BLaER1 treated with 17β-estradiol and CSF1 and Interleukin-3, amounts not matched to agents 10 nM and 100 nM (cell line): Measurements from ENCODE around the gene SV2C.
"Not testable (repeated sequence)": the region's sequence is repeated elsewhere in the genome, so short reads cannot be mapped to it uniquely, and the experiment has no call there.

Source experiments
- H3K27ac ChIP-seq, 11 experiments: shearing (Covaris generic); formaldehyde crosslinking; 2 replicates each; pipeline ENCODE4 v1.8.1; 2022
- H3K27me3 ChIP-seq, 11 experiments: shearing (Covaris generic); formaldehyde crosslinking; 2 replicates each; pipeline ENCODE4 v1.8.1; 2022
- H3K36me3 ChIP-seq, 11 experiments: shearing (Covaris generic); formaldehyde crosslinking; 2 replicates each; pipeline ENCODE4 v1.8.1; 2022
- H3K4me1 ChIP-seq, 10 experiments: shearing (Covaris generic); formaldehyde crosslinking; 2 replicates each; pipeline ENCODE4 v1.8.1; 2022
- H3K4me2 ChIP-seq, 11 experiments: shearing (Covaris generic); formaldehyde crosslinking; 2 replicates each; pipeline ENCODE4 v1.8.1; 2022
- H3K4me3 ChIP-seq, 10 experiments: shearing (Covaris generic); formaldehyde crosslinking; 2 replicates each; pipeline ENCODE4 v1.8.1; 2022
- H3K9ac ChIP-seq, 11 experiments: shearing (Covaris generic); formaldehyde crosslinking; 2 replicates each; pipeline ENCODE4 v1.8.1; 2022
- H3K9me3 ChIP-seq, 11 experiments: shearing (Covaris generic); formaldehyde crosslinking; replicated peaks in 1 of 11; 2 replicates each; pipeline ENCODE4 v1.8.1; 2022
- H4K20me1 ChIP-seq, 11 experiments: shearing (Covaris generic); formaldehyde crosslinking; 2 replicates each; pipeline ENCODE4 v1.8.1; 2022
- Cebpa-rat ChIP-seq, 11 experiments: shearing (Covaris generic); IDR thresholded peaks; 2 replicates each; pipeline ENCODE4 v1.8.1; 2022

Gene SV2C

DNA sequence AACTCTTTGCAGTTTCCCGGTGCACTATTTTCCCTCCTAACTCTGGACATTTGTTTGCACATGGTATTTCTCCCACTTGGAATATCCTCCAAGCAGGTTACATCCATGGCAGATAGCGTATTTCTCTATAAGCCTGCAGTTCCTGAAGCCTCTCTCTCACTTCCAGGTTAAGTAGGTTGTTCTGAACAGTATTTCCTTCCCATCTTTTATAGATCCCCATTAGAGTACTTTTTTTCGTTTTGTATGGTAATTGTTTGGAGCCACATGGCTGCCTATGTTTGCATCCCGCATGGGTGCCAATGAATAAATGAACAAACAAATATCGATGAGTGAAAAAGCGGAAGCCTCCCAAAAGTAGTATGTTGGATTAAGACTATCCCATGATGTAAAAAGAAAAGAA lies 206.5 kb downstream of the SV2C start:
- Histone ChIP-seq H4K20me1 (no peaks in the 10 kb centered on the region), H3K36me3 (no peaks in the 10 kb centered on the region), H3K4me1 (peaks cover 27 to 64% (median 29%) of the 10 kb centered on the region in 10 experiments), H3K27me3 (no peaks in the 10 kb centered on the region), H3K4me2 (peak overlapping the region in 1 of 11 experiments; percentile 81; a peak in 2 of 22 replicates), H3K4me3 (no peak overlapping the region), H3K9me3 (peaks cover 0 to 17% (median 0%) of the 10 kb centered on the region in 11 experiments; a peak in 4 of 22 replicates), H3K27ac (no peak overlapping the region), H3K9ac (no peak overlapping the region)
- TF ChIP-seq Cebpa-rat (IDR thresholded peaks at IDR 0.05): no peak

- Histone ChIP-seq H3K4me1 (peaks cover 34 to 70% (median 35%) of the 10 kb centered on the region in 10 experiments), H3K9me3 (peaks cover 0 to 17% (median 0%) of the 10 kb centered on the region in 11 experiments; a peak in 4 of 22 replicates), H3K27ac (no peak overlapping the region), H3K4me3 (no peak overlapping the region), H4K20me1 (no peaks in the 10 kb centered on the region), H3K4me2 (peak overlapping the region in 3 of 11 experiments; percentile 74 to 82 (median 81); a peak in 5 of 22 replicates), H3K9ac (no peak overlapping the region), H3K27me3 (no peaks in the 10 kb centered on the region), H3K36me3 (no peaks in the 10 kb centered on the region)
- TF ChIP-seq Cebpa-rat (IDR thresholded peaks at IDR 0.05): no peak
These were observed 207.2 kb downstream of the SV2C start for GRCh38 chr5:76290321-76290757.

DNA sequence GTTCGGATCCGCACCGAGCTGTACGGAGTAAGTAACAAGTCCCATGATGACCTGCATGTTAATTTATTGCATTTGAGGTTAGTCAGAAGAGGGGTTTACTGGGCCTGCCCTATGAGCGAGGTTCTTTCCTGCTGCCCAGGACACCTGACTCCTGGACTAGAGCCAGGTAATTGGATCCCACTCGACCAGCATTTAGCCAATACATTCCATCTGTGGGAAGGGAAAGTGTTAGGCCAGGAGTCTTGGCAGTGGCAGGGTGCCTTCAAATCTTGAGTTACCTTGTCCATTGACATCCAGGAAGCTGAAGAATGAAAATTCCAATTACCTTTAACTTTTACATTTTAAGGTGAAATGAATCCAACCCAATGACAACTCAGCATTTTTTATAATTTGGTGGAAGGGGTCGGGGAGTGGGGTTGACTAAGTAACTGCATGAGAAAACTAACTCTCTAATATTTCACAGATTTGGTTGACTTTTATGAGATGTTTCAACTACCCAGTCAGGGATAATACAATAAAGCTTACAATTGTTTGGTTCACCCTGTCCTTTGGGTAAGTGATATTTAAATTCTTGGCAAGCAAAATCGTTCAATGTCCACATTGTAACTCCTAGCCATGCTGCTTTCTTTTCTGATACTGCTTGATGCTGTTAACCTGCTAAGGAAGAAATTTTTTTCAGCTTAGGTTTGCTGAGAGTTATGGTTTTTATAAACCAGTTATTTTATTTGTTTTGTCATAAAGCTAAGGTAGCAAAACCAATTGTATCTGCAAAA lies 208.3 kb downstream of the SV2C start:
- H3K4me2 ChIP-seq: peak overlapping the region in 7 of 11 experiments; percentile 57 to 82 (median 75); a peak in 11 of 22 replicates
- peaks cover 35 to 82% (median 38%) of the 10 kb centered on the region in 10 experiments for H3K4me1 ChIP-seq
- H3K9me3 ChIP-seq: peaks cover 0 to 5% (median 0%) of the 10 kb centered on the region in 11 experiments; a peak in 3 of 22 replicates
- H3K27ac ChIP-seq: peak overlapping the region in 6 of 11 experiments; percentile 65 to 94 (median 78); a peak in 8 of 22 replicates
- H3K9ac ChIP-seq: peak overlapping the region in 3 of 11 experiments; percentile 64 to 76 (median 68); a peak in 4 of 22 replicates
- H3K4me3 ChIP-seq: no peak overlapping the region
- H3K36me3 ChIP-seq: no peaks in the 10 kb centered on the region
- no peaks in the 10 kb centered on the region for H4K20me1 ChIP-seq
- TF ChIP-seq Cebpa-rat (IDR thresholded peaks at IDR 0.05): no peak
- H3K27me3 ChIP-seq: no peaks in the 10 kb centered on the region

- Histone ChIP-seq H3K4me2 (peak overlapping the region; percentile 57 to 82 (median 74); a peak in 21 of 22 replicates), H3K4me1 (peaks cover 35 to 87% (median 38%) of the 10 kb centered on the region in 10 experiments)
These were observed 209.6 kb downstream of the SV2C start for GRCh38 chr5:76292620-76293322.

GRCh38 chr5:76294573-76294972 lies 211.4 kb downstream of the SV2C start:
- no peaks in the 10 kb centered on the region for H4K20me1 ChIP-seq
- no peaks in the 10 kb centered on the region for H3K27me3 ChIP-seq
- H3K4me3 ChIP-seq: no peak overlapping the region
- peak overlapping the region; percentile 57 to 82 (median 74) for H3K4me2 ChIP-seq
- no peaks in the 10 kb centered on the region for H3K9me3 ChIP-seq
- H3K4me1 ChIP-seq: peaks cover 35 to 87% (median 38%) of the 10 kb centered on the region in 10 experiments
- TF ChIP-seq Cebpa-rat (IDR thresholded peaks at IDR 0.05): no peak
- H3K36me3 ChIP-seq: no peaks in the 10 kb centered on the region
- peak overlapping the region in 10 of 11 experiments; percentile 19 to 94 (median 67); a peak in 15 of 22 replicates for H3K27ac ChIP-seq
- peak overlapping the region in 3 of 11 experiments; percentile 18 to 76 (median 26); a peak in 4 of 22 replicates for H3K9ac ChIP-seq

More at GRCh38 chr5:76292620-76293322, 209.6 kb downstream of the SV2C start:
- Histone ChIP-seq H3K4me3 (no peak overlapping the region), H3K9me3 (no peaks in the 10 kb centered on the region), H4K20me1 (no peaks in the 10 kb centered on the region), H3K9ac (peak overlapping the region in 4 of 11 experiments; percentile 40 to 76 (median 66); a peak in 8 of 22 replicates), H3K36me3 (no peaks in the 10 kb centered on the region), H3K27ac (peak overlapping the region in 8 of 11 experiments; percentile 55 to 94 (median 71); a peak in 16 of 22 replicates), H3K27me3 (no peaks in the 10 kb centered on the region)
- TF ChIP-seq Cebpa-rat (IDR thresholded peaks at IDR 0.05): no peak

DNA sequence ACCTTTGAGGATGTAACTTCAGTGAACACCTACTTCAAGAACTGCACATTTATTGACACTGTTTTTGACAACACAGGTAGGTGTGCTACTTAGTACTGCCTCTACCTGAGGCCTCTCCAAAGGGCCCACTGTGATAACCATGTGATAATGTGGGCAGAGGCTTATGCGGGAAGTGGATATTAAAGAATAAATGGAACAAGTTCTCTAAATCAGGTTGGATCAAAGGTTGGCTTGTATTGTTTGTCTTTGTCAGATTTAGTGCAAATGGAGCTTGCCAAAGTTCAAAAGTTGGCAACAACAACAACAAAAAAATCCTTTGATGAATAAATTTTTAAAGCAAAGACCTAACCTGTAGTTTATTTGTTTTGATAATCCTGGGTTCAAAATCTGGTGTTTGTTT lies 215.7 kb downstream of the SV2C start:
- no peak for TF ChIP-seq Cebpa-rat (IDR thresholded peaks at IDR 0.05)
- Histone ChIP-seq H3K27me3 (no peaks in the 10 kb centered on the region), H3K27ac (no peak overlapping the region; a peak in 1 of 22 replicates), H3K9me3 (0 out of 22 replicates have a peak, but pooled peaks cover 0 to under 1% (median 0%) of the 10 kb centered on the region in 11 experiments), H3K9ac (no peak overlapping the region), H3K4me3 (no peak overlapping the region), H4K20me1 (no peaks in the 10 kb centered on the region), H3K4me1 (peaks cover 23 to 76% (median 34%) of the 10 kb centered on the region in 10 experiments), H3K4me2 (no peak overlapping the region), H3K36me3 (no peaks in the 10 kb centered on the region)

DNA sequence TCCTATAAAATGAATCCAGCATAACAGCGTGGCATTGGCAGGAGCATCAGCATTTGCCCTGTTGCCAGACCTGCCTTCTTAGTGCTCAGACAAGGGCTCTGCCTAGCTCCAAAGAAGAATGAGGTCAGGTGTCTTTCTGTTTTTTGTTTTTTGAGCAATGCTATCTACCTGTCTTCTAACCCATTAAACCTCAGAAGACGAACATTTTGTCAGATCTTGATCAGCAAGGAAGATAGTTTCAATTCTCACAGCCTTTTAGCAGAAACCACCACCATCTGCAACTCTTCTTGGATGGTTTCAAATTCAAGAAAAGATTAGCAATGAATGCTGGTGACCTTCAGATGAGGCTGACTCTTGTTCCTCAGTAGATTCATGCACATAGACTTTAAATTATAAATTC lies 216.4 kb downstream of the SV2C start:
- Histone ChIP-seq H3K4me3 (no peak overlapping the region), H4K20me1 (no peaks in the 10 kb centered on the region), H3K36me3 (no peaks in the 10 kb centered on the region), H3K4me1 (peaks cover 23 to 76% (median 34%) of the 10 kb centered on the region in 10 experiments), H3K27ac (no peak overlapping the region), H3K9me3 (peaks cover 0 to 8% (median under 1%) of the 10 kb centered on the region in 11 experiments; a peak in 7 of 22 replicates), H3K9ac (no peak overlapping the region), H3K4me2 (peak overlapping the region in 2 of 11 experiments; percentile 41 to 54; a peak in 2 of 22 replicates), H3K27me3 (no peaks in the 10 kb centered on the region)
- no peak for TF ChIP-seq Cebpa-rat (IDR thresholded peaks at IDR 0.05)

DNA sequence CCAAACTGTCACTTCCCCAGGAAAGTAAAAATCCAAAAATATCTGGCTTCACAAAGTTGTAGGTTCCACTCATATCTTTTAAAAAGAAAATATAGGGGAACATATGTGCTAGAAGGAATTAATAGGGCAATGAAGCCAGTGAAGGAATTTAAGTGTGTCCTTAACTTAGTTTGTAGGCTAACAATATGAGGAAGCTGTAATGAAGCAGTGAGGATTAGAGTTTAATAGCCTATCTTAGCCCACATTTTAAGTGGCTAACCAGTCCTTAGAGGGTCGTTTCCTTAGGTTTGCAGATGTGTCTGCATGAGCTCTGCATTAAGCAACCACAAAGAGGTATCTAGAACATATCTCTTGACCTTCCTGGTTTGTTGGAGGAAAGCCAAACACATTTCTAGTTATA lies 218.7 kb downstream of the SV2C start:
- not testable (repeated sequence) for H3K9ac ChIP-seq, H3K4me3 ChIP-seq, H3K27ac ChIP-seq, H3K27me3 ChIP-seq, H3K36me3 ChIP-seq, H4K20me1 ChIP-seq
- Histone ChIP-seq H3K4me1 (peaks cover 23 to 76% (median 41%) of the 10 kb centered on the region in 10 experiments), H3K4me2 (peak overlapping the region in 10 of 11 experiments; percentile 11 to 45 (median 35); a peak in 15 of 22 replicates), H3K9me3 (peaks cover 0 to 14% (median 5%) of the 10 kb centered on the region in 11 experiments; a peak in 9 of 22 replicates)

- not testable (repeated sequence) for H3K27me3 ChIP-seq, H3K4me3 ChIP-seq, H4K20me1 ChIP-seq, H3K9ac ChIP-seq, H3K36me3 ChIP-seq, H3K27ac ChIP-seq, H3K4me2 ChIP-seq
- Histone ChIP-seq H3K9me3 (peaks cover 0 to 14% (median 5%) of the 10 kb centered on the region in 11 experiments; a peak in 9 of 22 replicates), H3K4me1 (peaks cover 27 to 78% (median 41%) of the 10 kb centered on the region in 10 experiments)
These were observed 219.5 kb downstream of the SV2C start for GRCh38 chr5:76302661-76303060.
